MCF 10A (cell line): Measurements from ENCODE around the gene RACGAP1. TPM values are rescaled to one million over a fixed set of nuclear protein-coding genes. Genes with fewer than 3 reads are reported as not detected.

Experiments
- BruUV-seq: library from RNA; stranded (reverse); fragments of 400-500 nt; replicated peaks from 2 replicates; lab custom pipeline; 2021; lab: Mats Ljungman, UMichigan
- CTCF ChIA-PET: fragments of 300-600 bp; sonication (Branson Sonifier 250); formaldehyde crosslinking; extraction: SDS; loops from one replicate; lab custom pipeline; 2021; ENCODE audit warnings: antibody characterized with exemption, inconsistent platforms; lab: Yijun Ruan, JAX
- POLR2A ChIA-PET: fragments of 300-600, 350-650 bp; sonication (Branson Sonifier 250); formaldehyde crosslinking; extraction: SDS; loops from one replicate; lab custom pipeline; 2020; ENCODE audit warnings: antibody characterized with exemption, inconsistent platforms; lab: Yijun Ruan, JAX
- DNase-seq: peaks from one replicate; pipeline ENCODE4 v3.0.0-alpha.2; 2018; ENCODE audit not compliant: unreplicated experiment
- H3K27ac Mint-ChIP-seq: one replicate; pipeline ENCODE4 v1.8.0; 2022; ENCODE audit warnings: mild to moderate bottlenecking, low read depth, mixed read lengths; ENCODE audit not compliant: unreplicated experiment
- H3K27me3 Mint-ChIP-seq: one replicate; pipeline ENCODE4 v1.8.0; 2022; ENCODE audit warnings: mixed read lengths; ENCODE audit not compliant: insufficient read depth, unreplicated experiment
- H3K36me3 Mint-ChIP-seq: one replicate; pipeline ENCODE4 v1.8.0; 2022; ENCODE audit warnings: mild to moderate bottlenecking, moderate library complexity, mixed read lengths; ENCODE audit not compliant: insufficient read depth, unreplicated experiment
- H3K4me1 Mint-ChIP-seq: one replicate; pipeline ENCODE4 v1.8.0; 2022; ENCODE audit warnings: mixed read lengths; ENCODE audit not compliant: insufficient read depth, unreplicated experiment
- H3K4me3 Mint-ChIP-seq: one replicate; pipeline ENCODE4 v1.8.0; 2022; ENCODE audit warnings: mild to moderate bottlenecking, moderate library complexity, mixed read lengths; ENCODE audit not compliant: unreplicated experiment
- H3K9me3 Mint-ChIP-seq: one replicate; pipeline ENCODE4 v1.8.0; 2022; ENCODE audit warnings: mixed read lengths; ENCODE audit not compliant: unreplicated experiment
- CTCF ChIP-seq: fragments of 200-600 bp; IDR thresholded peaks from one replicate; pipeline ENCODE4 v1.8.0; 2022; ENCODE audit warnings: antibody characterized with exemption, mild to moderate bottlenecking; ENCODE audit not compliant: unreplicated experiment
- intact Hi-C: fragments of 100-400 bp; cut with micrococcal nuclease; formaldehyde crosslinking; loops from 2 replicates; pipeline ENCODE4 v1.14.1; 2022
- total RNA-seq: library from RNA; stranded (reverse); gene quantifications from 2 replicates; pipeline ENCODE4 v1.2.3, GENCODE V29; 2022

Gene RACGAP1
- total RNA-seq, 1 experiment from 2014 or later, result 67.9 TPM

- no peak overlapping the region for H3K27ac Mint-ChIP-seq
- H3K27me3 Mint-ChIP-seq, result no peaks in the 10 kb centered on the region
- peaks cover 4% of the 10 kb centered on the region for H3K4me1 Mint-ChIP-seq
- intact Hi-C loops, result loop anchor here (1.0 to 10.0 kb wide), 5 partner anchors 88 to 207 kb away; no protein-coding TSS in a partner anchor
- no peaks in the 10 kb centered on the region for H3K9me3 Mint-ChIP-seq
- no peak for DNase-seq
- no peak overlapping the region for H3K4me3 Mint-ChIP-seq
- ChIA-PET CTCF (interaction anchor here (0.5 to 8.8 kb wide), 46 partner anchors 11 to 1719 kb away, joined by 3 to 241 read pairs (median 5); partner anchors contain the start of genes COX14, SMARCD1 and TMBIM6), POLR2A (interaction anchor here (0.7 to 3.0 kb wide), 8 partner anchors 23 to 226 kb away, joined by 3 to 14 read pairs (median 4); partner anchors contain the start of genes SMARCD1 and TMBIM6)
- no peak for TF ChIP-seq CTCF
- no TSS peak for BruUV-seq
- H3K36me3 Mint-ChIP-seq, result no peaks in the 10 kb centered on the region
Measured at GRCh38 chr12:49967777-49968250, 57.5 kb downstream of the RACGAP1 start.

- no peaks in the 10 kb centered on the region for H3K9me3 Mint-ChIP-seq
- H3K4me3 Mint-ChIP-seq, result peak overlapping the region; percentile 68
- POLR2A ChIA-PET, result interaction anchor here (0.7 to 3.0 kb wide), 8 partner anchors 57 to 226 kb away, joined by 3 to 14 read pairs (median 4); partner anchors contain the start of genes SMARCD1 and TMBIM6
- peak; percentile 87 for TF ChIP-seq CTCF
- intact Hi-C loops, result loop anchor here (1.0 to 10.0 kb wide), 5 partner anchors 89 to 208 kb away; no protein-coding TSS in a partner anchor
- H3K36me3 Mint-ChIP-seq, result no peaks in the 10 kb centered on the region
- no peak overlapping the region for H3K27ac Mint-ChIP-seq
- CTCF ChIA-PET, result interaction anchor here (0.6 to 8.8 kb wide), 52 partner anchors 10 to 1719 kb away, joined by 3 to 241 read pairs (median 5); partner anchors contain the start of genes SMARCD1 and TMBIM6
- H3K4me1 Mint-ChIP-seq, result peaks cover 10% of the 10 kb centered on the region
- peak; percentile 85 for DNase-seq
- no peaks in the 10 kb centered on the region for H3K27me3 Mint-ChIP-seq
- no TSS peak for BruUV-seq
Measured at GRCh38 chr12:49967042-49967776, 58.1 kb downstream of the RACGAP1 start.

- no peaks in the 10 kb centered on the region for H3K36me3 Mint-ChIP-seq
- POLR2A ChIA-PET, result interaction anchor here (1.7 to 3.0 kb wide), 6 partner anchors 89 to 225 kb away, joined by 3 to 14 read pairs (median 5); partner anchors contain the start of genes SMARCD1 and TMBIM6
- H3K27ac Mint-ChIP-seq, result no peak overlapping the region
- TF ChIP-seq CTCF, result no peak
- H3K4me3 Mint-ChIP-seq, result peak overlapping the region; percentile 68
- no peaks in the 10 kb centered on the region for H3K9me3 Mint-ChIP-seq
- intact Hi-C loops, result loop anchor here (1.0 to 10.0 kb wide), 5 partner anchors 90 to 208 kb away; no protein-coding TSS in a partner anchor
- peaks cover 10% of the 10 kb centered on the region for H3K4me1 Mint-ChIP-seq
- no peak for DNase-seq
- H3K27me3 Mint-ChIP-seq, result no peaks in the 10 kb centered on the region
- BruUV-seq, result no TSS peak
- CTCF ChIA-PET, result interaction anchor here (0.6 to 8.8 kb wide), 49 partner anchors 8 to 1202 kb away, joined by 3 to 241 read pairs (median 4); partner anchors contain the start of genes COX14 and SMARCD1
Measured at GRCh38 chr12:49966511-49967041, 58.7 kb downstream of the RACGAP1 start.
